ENCODE measurements around the gene URB1. TPM values are rescaled to one million over a fixed set of nuclear protein-coding genes. Genes with fewer than 3 reads are reported as not detected.
A peak's percentile ranks its signal among the peaks of the same experiment; 100 is the strongest.
"Not testable (repeated sequence)": the region's sequence is repeated elsewhere in the genome, so short reads cannot be mapped to it uniquely, and the experiment has no call there.

The URB1 gene
- polyA plus RNA-seq, 2 donors, result 4.6 to 5.5 TPM

DNA sequence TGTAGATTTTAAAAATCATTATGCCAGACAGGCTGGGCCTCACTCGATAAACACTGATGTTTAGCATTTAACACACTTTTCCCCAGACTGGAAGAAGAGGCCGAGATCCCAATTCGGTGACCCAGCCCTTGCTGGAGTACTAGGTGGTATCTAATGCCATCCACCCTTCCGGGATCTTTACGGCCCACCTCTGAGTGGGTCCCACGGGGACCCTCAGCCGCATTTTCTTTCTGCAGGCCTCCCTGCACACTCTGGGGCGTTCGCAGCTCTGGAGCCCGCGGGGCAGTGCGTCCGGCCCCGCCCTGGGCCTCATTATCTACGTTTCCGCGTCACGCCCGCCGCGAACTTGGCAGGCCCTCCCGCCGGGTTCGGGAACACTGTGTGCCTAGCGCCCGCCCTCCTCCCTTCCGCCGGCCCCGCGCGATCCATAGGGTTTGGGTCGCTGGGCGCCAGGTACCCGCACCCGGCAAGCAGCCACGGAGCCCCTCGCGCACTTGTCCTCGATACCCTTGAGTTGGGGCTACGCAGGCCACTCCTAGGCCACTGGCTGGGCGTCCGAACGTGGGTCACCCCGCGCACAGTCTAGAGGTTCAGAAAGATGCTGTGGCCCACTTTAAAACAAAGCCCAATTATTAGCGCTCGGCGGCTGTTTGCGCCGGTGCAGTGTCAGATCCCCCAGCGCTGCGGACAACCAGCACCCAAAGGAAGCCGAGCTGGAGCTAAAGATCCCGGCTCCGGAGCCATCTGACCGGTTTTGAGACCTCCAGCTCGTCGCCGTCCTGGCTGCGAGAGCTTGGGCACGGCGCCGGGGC is 18.7 kb upstream of the URB1 start:
- peaks cover 0 to 2% of the 10 kb centered on the region in 2 donors for H3K4me1 ChIP-seq (ENCODE audit: control insufficient read depth in 2 of 2, insufficient read depth in 2 of 2, low read length in 1 of 2)
- H3K4me3 ChIP-seq (ENCODE audit: low read depth in 1 of 2, low read length in 2 of 2), result peak overlapping the region; percentile 64 to 76
- no peaks in the 10 kb centered on the region for H3K36me3 ChIP-seq (ENCODE audit: control insufficient read depth in 2 of 2, insufficient read depth in 2 of 2, low read length in 1 of 2)
- H3K27me3 ChIP-seq (ENCODE audit: control insufficient read depth in 1 of 2, insufficient read depth in 2 of 2, low read length in 2 of 2), result no peaks in the 10 kb centered on the region
- peak overlapping the region; percentile 98 to 99 for H3K27ac ChIP-seq (ENCODE audit: low read depth in 2 of 2, low read length in 1 of 2)
- 1% methylated on average over 63 of the region's 63 CpGs for WGBS, 2 donors
- H3K9me3 ChIP-seq (ENCODE audit: control insufficient read depth in 2 of 2, insufficient read depth in 1 of 2, low read depth in 1 of 2, low read length in 1 of 2), result no peaks in the 10 kb centered on the region

DNA sequence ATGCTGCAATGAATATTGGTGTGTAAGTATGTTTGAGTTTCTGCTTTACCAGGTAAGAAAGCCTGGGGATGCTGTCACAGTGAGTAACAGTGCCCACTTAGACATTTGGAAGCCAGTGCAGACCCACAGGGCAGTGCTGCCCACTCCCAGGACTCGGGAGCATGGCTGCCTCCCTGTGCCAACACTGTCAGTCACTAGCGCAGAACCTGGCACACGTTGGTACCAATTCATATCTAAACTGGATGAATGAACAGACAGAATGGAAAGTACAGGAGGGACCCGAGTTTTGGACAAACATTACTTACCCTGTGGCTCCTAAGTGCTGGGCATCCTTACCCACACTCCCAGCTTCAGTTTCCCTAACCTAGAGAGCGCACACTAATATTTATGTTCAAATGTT is 18.1 kb upstream of the URB1 start:
- no peaks in the 10 kb centered on the region for H3K36me3 ChIP-seq (ENCODE audit: control insufficient read depth in 2 of 2, insufficient read depth in 2 of 2, low read length in 1 of 2)
- peaks cover 0 to 5% of the 10 kb centered on the region in 2 donors for H3K4me1 ChIP-seq (ENCODE audit: control insufficient read depth in 2 of 2, insufficient read depth in 2 of 2, low read length in 1 of 2)
- no peaks in the 10 kb centered on the region for H3K27me3 ChIP-seq (ENCODE audit: control insufficient read depth in 1 of 2, insufficient read depth in 2 of 2, low read length in 2 of 2)
- WGBS, 2 donors, result 54 to 60% methylated on average over 5 of the region's 5 CpGs
- H3K4me3 ChIP-seq (ENCODE audit: low read depth in 1 of 2, low read length in 2 of 2), result no peak overlapping the region
- H3K27ac ChIP-seq (ENCODE audit: low read depth in 2 of 2, low read length in 1 of 2), result peak overlapping the region; percentile 98 to 99
- no peaks in the 10 kb centered on the region for H3K9me3 ChIP-seq (ENCODE audit: control insufficient read depth in 2 of 2, insufficient read depth in 1 of 2, low read depth in 1 of 2, low read length in 1 of 2)

DNA sequence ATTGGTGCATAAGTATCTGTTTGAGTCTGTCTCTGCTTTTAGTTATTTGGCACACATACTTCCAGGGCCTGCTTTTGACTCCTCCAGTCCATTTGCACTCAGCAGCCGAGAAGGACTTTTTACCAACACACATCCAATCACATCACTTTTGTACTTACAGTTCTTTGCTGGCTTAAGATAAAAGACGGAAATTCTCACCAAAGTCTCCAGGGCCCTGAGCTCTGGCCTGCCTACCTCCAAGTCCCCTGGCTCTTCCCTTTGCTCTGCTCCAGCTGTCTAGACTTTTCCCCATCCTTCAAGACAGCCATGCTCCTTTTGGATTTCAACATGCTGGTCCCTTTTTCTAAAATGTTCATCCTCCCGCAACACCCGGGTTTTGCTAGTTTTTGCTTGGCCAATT is 17.5 kb upstream of the URB1 start:
- no peaks in the 10 kb centered on the region for H3K27me3 ChIP-seq (ENCODE audit: control insufficient read depth in 1 of 2, insufficient read depth in 2 of 2, low read length in 2 of 2)

DNA sequence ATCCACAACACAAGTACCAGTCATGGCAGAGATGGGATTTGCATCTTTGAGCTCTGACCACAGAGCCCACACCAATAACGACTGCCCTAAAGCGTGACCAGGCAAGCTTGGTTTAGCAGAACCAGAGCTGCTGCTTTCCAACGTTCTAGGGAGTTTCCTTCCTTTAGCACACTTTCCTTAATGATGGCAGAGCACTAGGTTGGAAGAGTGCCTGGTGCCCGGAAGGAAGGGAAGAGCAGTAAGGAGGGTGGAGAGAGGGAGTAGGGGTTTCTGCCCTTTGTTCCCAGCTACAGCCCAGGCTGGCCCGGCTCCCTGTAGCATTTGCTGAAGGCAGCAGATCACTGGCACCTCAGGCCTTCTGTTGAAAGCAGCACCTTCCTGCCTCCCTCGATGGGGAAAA is 13.6 kb upstream of the URB1 start:
- 30 to 45% methylated on average over 6 of the region's 6 CpGs for WGBS, 2 donors
- Histone ChIP-seq H3K9me3 (ENCODE audit: control insufficient read depth in 2 of 2, insufficient read depth in 1 of 2, low read depth in 1 of 2, low read length in 1 of 2) (no peaks in the 10 kb centered on the region), H3K27me3 (ENCODE audit: control insufficient read depth in 1 of 2, insufficient read depth in 2 of 2, low read length in 2 of 2) (no peaks in the 10 kb centered on the region), H3K27ac (ENCODE audit: low read depth in 2 of 2, low read length in 1 of 2) (peak overlapping the region; percentile 37 to 77), H3K36me3 (ENCODE audit: control insufficient read depth in 2 of 2, insufficient read depth in 2 of 2, low read length in 1 of 2) (no peaks in the 10 kb centered on the region), H3K4me1 (ENCODE audit: control insufficient read depth in 2 of 2, insufficient read depth in 2 of 2, low read length in 1 of 2) (peaks cover 0 to 4% of the 10 kb centered on the region in 2 donors), H3K4me3 (ENCODE audit: low read depth in 1 of 2, low read length in 2 of 2) (no peak overlapping the region)

More for the DNA sequence above, 17.5 kb upstream of the URB1 start:
- Histone ChIP-seq H3K4me3 (ENCODE audit: low read depth in 1 of 2, low read length in 2 of 2) (no peak overlapping the region), H3K9me3 (ENCODE audit: control insufficient read depth in 2 of 2, insufficient read depth in 1 of 2, low read depth in 1 of 2, low read length in 1 of 2) (no peaks in the 10 kb centered on the region), H3K27ac (ENCODE audit: low read depth in 2 of 2, low read length in 1 of 2) (peak overlapping the region; percentile 40 to 99), H3K4me1 (ENCODE audit: control insufficient read depth in 2 of 2, insufficient read depth in 2 of 2, low read length in 1 of 2) (peaks cover 0 to 5% of the 10 kb centered on the region in 2 donors), H3K36me3 (ENCODE audit: control insufficient read depth in 2 of 2, insufficient read depth in 2 of 2, low read length in 1 of 2) (no peaks in the 10 kb centered on the region)
- WGBS, 2 donors, result 69 to 82% methylated on average over 4 of the region's 4 CpGs

DNA sequence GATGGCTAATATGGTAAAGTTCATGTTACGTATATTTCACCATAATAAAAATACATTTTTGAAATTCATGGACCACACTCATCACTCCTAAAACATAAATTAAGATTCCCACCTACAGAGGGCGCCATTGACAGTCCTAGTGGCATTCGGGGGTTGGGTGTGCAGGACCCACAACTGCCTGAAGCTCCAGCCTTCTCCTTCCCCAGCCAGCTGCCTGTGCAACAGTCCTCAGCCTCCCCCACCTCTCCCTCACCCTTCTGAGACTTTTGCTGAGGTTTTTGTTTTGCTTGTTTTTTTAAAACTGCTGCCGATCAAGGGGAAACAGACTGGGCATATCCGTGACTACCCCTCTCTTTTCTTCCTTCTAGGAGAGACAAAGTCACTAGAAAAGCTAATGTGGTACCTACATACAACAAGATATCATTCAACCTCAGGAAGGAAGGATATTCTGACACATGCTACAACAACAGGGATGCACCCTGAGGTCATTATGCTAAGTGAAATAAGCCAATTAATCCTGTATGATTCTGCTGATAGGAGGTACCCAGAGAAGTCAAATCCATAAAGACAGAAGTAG is 10.5 kb upstream of the URB1 start:
- WGBS, 2 donors, result 11 to 12% methylated on average over 5 of the region's 5 CpGs
- Histone ChIP-seq H3K36me3 (ENCODE audit: control insufficient read depth in 2 of 2, insufficient read depth in 2 of 2, low read length in 1 of 2) (no peaks in the 10 kb centered on the region), H3K27ac (ENCODE audit: low read depth in 2 of 2, low read length in 1 of 2) (no peak overlapping the region), H3K4me1 (ENCODE audit: control insufficient read depth in 2 of 2, insufficient read depth in 2 of 2, low read length in 1 of 2) (peaks cover 0 to 4% of the 10 kb centered on the region in 2 donors), H3K27me3 (ENCODE audit: control insufficient read depth in 1 of 2, insufficient read depth in 2 of 2, low read length in 2 of 2) (no peaks in the 10 kb centered on the region), H3K9me3 (ENCODE audit: control insufficient read depth in 2 of 2, insufficient read depth in 1 of 2, low read depth in 1 of 2, low read length in 1 of 2) (no peaks in the 10 kb centered on the region), H3K4me3 (ENCODE audit: low read depth in 1 of 2, low read length in 2 of 2) (no peak overlapping the region)

DNA sequence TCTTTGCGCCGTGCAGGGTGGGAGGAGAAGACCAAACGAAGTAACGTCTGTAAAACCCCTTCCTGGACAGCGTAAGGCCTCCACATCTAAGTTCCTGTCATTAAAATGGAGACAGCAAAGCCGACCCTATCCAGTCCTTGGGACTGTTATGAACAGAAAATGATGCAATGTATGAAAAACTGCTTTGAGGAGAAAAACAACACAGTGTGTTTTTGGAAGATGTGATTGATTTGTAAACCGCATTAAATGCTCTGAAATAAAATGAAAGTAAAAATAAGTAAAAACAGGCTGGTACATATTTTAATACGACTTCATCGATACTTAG is 827 bp upstream of the URB1 start:
- Histone ChIP-seq H3K4me1 (ENCODE audit: control insufficient read depth in 2 of 2, insufficient read depth in 2 of 2, low read length in 1 of 2) (peaks cover 0 to 6% of the 10 kb centered on the region in 2 donors), H3K4me3 (ENCODE audit: low read depth in 1 of 2, low read length in 2 of 2) (peak overlapping the region; percentile 61 to 91), H3K27me3 (ENCODE audit: control insufficient read depth in 1 of 2, insufficient read depth in 2 of 2, low read length in 2 of 2) (no peaks in the 10 kb centered on the region), H3K27ac (ENCODE audit: low read depth in 2 of 2, low read length in 1 of 2) (peak overlapping the region; percentile 88 to 93), H3K9me3 (ENCODE audit: control insufficient read depth in 2 of 2, insufficient read depth in 1 of 2, low read depth in 1 of 2, low read length in 1 of 2) (no peaks in the 10 kb centered on the region), H3K36me3 (ENCODE audit: control insufficient read depth in 2 of 2, insufficient read depth in 2 of 2, low read length in 1 of 2) (no peaks in the 10 kb centered on the region)
- 42 to 54% methylated on average over 9 of the region's 9 CpGs for WGBS, 2 donors

DNA sequence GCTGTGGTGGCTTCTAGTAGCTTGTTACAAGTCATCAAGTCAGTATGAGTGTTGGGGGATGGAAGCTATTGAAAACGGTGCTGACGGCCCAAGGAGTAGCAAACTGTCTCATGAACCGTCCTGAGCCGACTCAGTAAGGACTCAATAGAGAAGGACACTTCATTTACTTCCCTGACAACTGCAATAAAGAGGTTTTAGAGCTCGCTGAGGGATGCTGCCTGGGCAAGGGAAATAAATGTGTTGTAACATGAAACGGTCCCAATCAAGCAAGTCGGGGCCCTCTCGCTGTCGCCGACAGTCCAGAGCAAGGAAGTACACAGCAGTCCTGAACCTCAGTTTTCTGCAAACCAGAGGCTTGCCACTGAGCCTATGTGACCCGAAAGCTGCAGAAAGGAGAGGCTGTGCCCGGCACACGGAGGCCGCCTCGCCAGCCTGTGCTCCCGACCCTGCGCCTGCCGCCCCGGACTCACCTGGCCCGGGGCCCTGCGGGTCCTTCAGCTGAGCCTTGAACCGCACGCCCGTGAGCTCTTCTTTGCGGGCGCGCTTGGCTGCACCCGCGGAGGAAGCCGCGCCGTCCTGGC is 423 bp downstream of the URB1 start:
- H3K4me1 ChIP-seq (ENCODE audit: control insufficient read depth in 2 of 2, insufficient read depth in 2 of 2, low read length in 1 of 2), result peaks cover 0 to 9% of the 10 kb centered on the region in 2 donors
- no peak overlapping the region for H3K27ac ChIP-seq (ENCODE audit: low read depth in 2 of 2, low read length in 1 of 2)
- no peaks in the 10 kb centered on the region for H3K36me3 ChIP-seq (ENCODE audit: control insufficient read depth in 2 of 2, insufficient read depth in 2 of 2, low read length in 1 of 2)
- no peaks in the 10 kb centered on the region for H3K27me3 ChIP-seq (ENCODE audit: control insufficient read depth in 1 of 2, insufficient read depth in 2 of 2, low read length in 2 of 2)
- no peaks in the 10 kb centered on the region for H3K9me3 ChIP-seq (ENCODE audit: control insufficient read depth in 2 of 2, insufficient read depth in 1 of 2, low read depth in 1 of 2, low read length in 1 of 2)
- 0 to 1% methylated on average over 32 of the region's 32 CpGs for WGBS, 2 donors
- peak overlapping the region; percentile 61 to 91 for H3K4me3 ChIP-seq (ENCODE audit: low read depth in 1 of 2, low read length in 2 of 2)

DNA sequence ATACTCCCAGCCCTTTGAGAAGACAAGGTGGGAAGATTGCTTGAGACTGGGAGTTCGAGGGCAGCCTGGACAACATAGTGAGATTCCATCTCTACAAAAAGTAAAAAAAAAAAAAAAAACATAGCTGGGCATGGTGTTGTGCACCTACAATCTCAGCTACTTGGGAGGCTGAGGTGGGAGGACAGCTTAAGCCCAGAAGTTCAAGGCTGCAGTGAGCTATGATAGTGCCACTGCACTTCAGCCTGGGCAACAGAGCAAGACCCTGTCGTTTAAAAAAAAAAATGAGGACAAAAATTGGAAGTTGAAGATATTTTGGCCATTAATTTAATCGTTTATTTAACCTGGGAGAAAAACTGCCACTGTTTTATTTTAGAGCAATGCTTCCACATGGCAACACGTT is 1.1 kb downstream of the URB1 start:
- Histone ChIP-seq H3K27me3 (ENCODE audit: control insufficient read depth in 1 of 2, insufficient read depth in 2 of 2, low read length in 2 of 2) (no peaks in the 10 kb centered on the region), H3K4me1 (ENCODE audit: control insufficient read depth in 2 of 2, insufficient read depth in 2 of 2, low read length in 1 of 2) (peaks cover 0 to 11% of the 10 kb centered on the region in 2 donors), H3K4me3 (ENCODE audit: low read depth in 1 of 2, low read length in 2 of 2) (peak overlapping the region in 1 of 2 donors; percentile 61), H3K27ac (ENCODE audit: low read depth in 2 of 2, low read length in 1 of 2) (no peak overlapping the region), H3K9me3 (ENCODE audit: control insufficient read depth in 2 of 2, insufficient read depth in 1 of 2, low read depth in 1 of 2, low read length in 1 of 2) (no peaks in the 10 kb centered on the region), H3K36me3 (ENCODE audit: control insufficient read depth in 2 of 2, insufficient read depth in 2 of 2, low read length in 1 of 2) (no peaks in the 10 kb centered on the region)
- WGBS, 2 donors, result 61 to 63% methylated on average over 4 of the region's 4 CpGs

DNA sequence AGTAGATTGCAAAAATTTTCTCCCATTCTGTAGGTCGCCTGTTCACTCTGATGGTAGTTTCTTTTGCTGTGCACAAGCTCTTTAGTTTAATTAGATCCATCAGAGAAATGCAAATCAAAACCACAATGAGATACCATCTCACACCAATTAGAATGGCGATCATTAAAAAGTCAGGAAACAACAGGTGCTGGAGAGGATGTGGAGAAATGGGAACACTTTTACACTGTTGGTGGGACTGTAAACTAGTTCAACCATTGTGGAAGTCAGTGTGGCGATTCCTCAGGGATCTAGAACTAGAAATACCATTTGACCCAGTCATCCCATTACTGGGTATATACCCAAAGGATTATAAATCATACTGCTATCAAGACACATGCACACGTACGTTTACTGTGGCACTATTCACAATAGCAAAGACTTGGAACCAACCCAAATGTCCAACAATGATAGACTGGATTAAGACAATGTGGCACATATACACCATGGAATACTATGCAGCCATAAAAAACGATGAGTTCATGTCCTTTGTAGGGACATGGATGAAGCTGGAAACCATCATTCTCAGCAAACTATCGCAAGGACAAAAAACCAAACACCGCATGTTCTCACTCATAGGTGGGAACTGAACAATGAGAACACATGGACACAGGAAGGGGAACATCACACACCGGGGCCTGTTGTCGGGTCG is 2.1 kb downstream of the URB1 start:
- not testable (repeated sequence) for H3K4me3 ChIP-seq (ENCODE audit: low read depth in 1 of 2, low read length in 2 of 2); H3K9me3 ChIP-seq (ENCODE audit: control insufficient read depth in 2 of 2, insufficient read depth in 1 of 2, low read depth in 1 of 2, low read length in 1 of 2); H3K27me3 ChIP-seq (ENCODE audit: control insufficient read depth in 1 of 2, insufficient read depth in 2 of 2, low read length in 2 of 2); H3K27ac ChIP-seq (ENCODE audit: low read depth in 2 of 2, low read length in 1 of 2); H3K36me3 ChIP-seq (ENCODE audit: control insufficient read depth in 2 of 2, insufficient read depth in 2 of 2, low read length in 1 of 2)
- 87 to 92% methylated on average over 8 to 9 of the region's 11 CpGs for WGBS, 2 donors
- peaks cover 0 to 12% of the 10 kb centered on the region in 2 donors for H3K4me1 ChIP-seq (ENCODE audit: control insufficient read depth in 2 of 2, insufficient read depth in 2 of 2, low read length in 1 of 2)
